CD4-positive, alpha-beta T cell (primary cell): ENCODE results near the gene TNFRSF13B. TPM values are rescaled to one million over a fixed set of nuclear protein-coding genes. Genes with fewer than 3 reads are reported as not detected.
"Not testable (repeated sequence)": the region's sequence is repeated elsewhere in the genome, so short reads cannot be mapped to it uniquely, and the experiment has no call there.

ENCODE experiments used
- ATAC-seq: fragments of 200-7000 bp; cut with Tn5 transposase; one replicate; pipeline ENCODE4 v1.10.0; 2022; ENCODE audit warnings: mild to moderate bottlenecking; ENCODE audit not compliant: poor library complexity
- CTCF ChIA-PET: fragments of 350-600 bp; sonication (Branson Sonifier 250); formaldehyde crosslinking; loops from one replicate; lab custom pipeline; 2021; ENCODE audit warnings: antibody characterized with exemption, inconsistent platforms; lab: Charles Lee
- POLR2A ChIA-PET: fragments of 350-600 bp; sonication (Branson Sonifier 250); formaldehyde crosslinking; loops from one replicate; lab custom pipeline; 2021; ENCODE audit warnings: antibody characterized with exemption, inconsistent platforms; lab: Charles Lee
- DNase-seq, 14 experiments: peaks; one replicate each; pipeline ENCODE4 v3.0.0-alpha.2; 2013 to 2020; ENCODE audit warnings: mixed read lengths in 2 of 14
- H3K27ac ChIP-seq, 2 donors: one replicate each; pipeline versions ENCODE4 v1.5.1 to v1.7.0; 2013; ENCODE audit warnings: low read length in 2 of 2, low read depth in 1 of 2, mild to moderate bottlenecking in 1 of 2
- H3K27me3 ChIP-seq, 2 experiments: 1 replicate in 1 of 2; 2 replicates in 1 of 2; pipeline versions ENCODE4 v1.6.1 to v1.7.0; 2013; ENCODE audit warnings: low read length in 2 of 2, control low read depth in 1 of 2, mild to moderate bottlenecking in 1 of 2, moderate library complexity in 1 of 2; ENCODE audit not compliant: insufficient read depth in 2 of 2, control insufficient read depth in 1 of 2
- H3K36me3 ChIP-seq: one replicate; pipeline ENCODE4 v1.6.1; 2013; ENCODE audit warnings: low read length, control low read depth; ENCODE audit not compliant: insufficient read depth
- H3K4me1 ChIP-seq: one replicate; pipeline ENCODE4 v1.6.1; 2013; ENCODE audit warnings: low read length, control low read depth; ENCODE audit not compliant: insufficient read depth
- H3K4me3 ChIP-seq: one replicate; pipeline ENCODE4 v1.5.1; 2013; ENCODE audit warnings: mild to moderate bottlenecking, low read length, moderate library complexity
- H3K9me3 ChIP-seq, 2 experiments: 1 replicate in 1 of 2; 2 replicates in 1 of 2; pipeline versions ENCODE4 v1.6.1 to v1.7.0; 2013; ENCODE audit warnings: low read length in 2 of 2, mild to moderate bottlenecking in 2 of 2, control low read depth in 1 of 2, moderate library complexity in 1 of 2; ENCODE audit not compliant: control insufficient read depth in 1 of 2, insufficient read depth in 1 of 2
- H3K27ac Mint-ChIP-seq: one replicate; pipeline ENCODE4 v1.8.0; 2020; ENCODE audit warnings: mixed read lengths
- H3K27me3 Mint-ChIP-seq: one replicate; pipeline ENCODE4 v1.8.0; 2021; ENCODE audit warnings: mixed read lengths
- H3K36me3 Mint-ChIP-seq: one replicate; pipeline ENCODE4 v1.8.0; 2021; ENCODE audit warnings: low read depth, mixed read lengths
- H3K4me1 Mint-ChIP-seq: one replicate; pipeline ENCODE4 v1.8.0; 2021; ENCODE audit warnings: low read depth, mixed read lengths
- H3K4me3 Mint-ChIP-seq: one replicate; pipeline ENCODE4 v1.8.0; 2020; ENCODE audit warnings: mild to moderate bottlenecking, mixed read lengths
- H3K9me3 Mint-ChIP-seq: one replicate; pipeline ENCODE4 v1.8.0; 2020; ENCODE audit warnings: mixed read lengths
- CTCF ChIP-seq: fragments of 200-600 bp; IDR thresholded peaks from one replicate; pipeline ENCODE4 v1.8.0; 2022; ENCODE audit warnings: antibody characterized with exemption, mild to moderate bottlenecking
- intact Hi-C, 2 experiments: fragments of 100-400 bp; cut with DNase I in 1 of 2; cut with micrococcal nuclease in 1 of 2; formaldehyde crosslinking; loops; one replicate each; pipeline versions ENCODE4 v1.15.1 to v1.9.0; 2023 to 2025; cut with DNase I, micrococcal nuclease
- total RNA-seq, 174 experiments: library from RNA in 2 of 174; stranded (reverse) in 2 of 174; gene quantifications; one replicate each; pipeline ENCODE4 v1.2.3 and lab custom pipeline; 2021 to 2026

Gene TNFRSF13B
- total RNA-seq, 2 experiments from 2014 or later, result not detected

- H3K27me3 Mint-ChIP-seq, result no peaks in the 10 kb centered on the region
These were observed 46.1 kb upstream of the TNFRSF13B start for GRCh38 chr17:17018021-17018441.

GRCh38 chr17:17017343-17018014 lies 45.6 kb upstream of the TNFRSF13B start:
- ChIA-PET POLR2A (no interaction called here), CTCF (no interaction called here)
- peaks cover 37% of the 10 kb centered on the region for H3K4me1 ChIP-seq
- H3K36me3 ChIP-seq, result no peaks in the 10 kb centered on the region
- no peak overlapping the region for H3K27ac Mint-ChIP-seq
- no peaks in the 10 kb centered on the region for H3K9me3 Mint-ChIP-seq
- H3K27me3 ChIP-seq, result no peaks in the 10 kb centered on the region
- no peak overlapping the region for H3K4me3 ChIP-seq
- no peaks in the 10 kb centered on the region for H3K27me3 Mint-ChIP-seq
- no peaks in the 10 kb centered on the region for H3K36me3 Mint-ChIP-seq
- no peak overlapping the region for H3K27ac ChIP-seq
- no peaks in the 10 kb centered on the region for H3K9me3 ChIP-seq
- ATAC-seq (no peak), DNase-seq (no peak)
- intact Hi-C loops, result no loop called here
- H3K4me1 Mint-ChIP-seq, result peaks cover 40% of the 10 kb centered on the region
- no peak overlapping the region for H3K4me3 Mint-ChIP-seq
- TF ChIP-seq CTCF, result no peak

More at GRCh38 chr17:17018021-17018441, 46.1 kb upstream of the TNFRSF13B start:
- no peak overlapping the region for H3K4me3 ChIP-seq
- Mint-ChIP-seq H3K4me1 (peaks cover 40% of the 10 kb centered on the region), H3K36me3 (no peaks in the 10 kb centered on the region), H3K9me3 (no peaks in the 10 kb centered on the region), H3K4me3 (no peak overlapping the region), H3K27ac (no peak overlapping the region)
- ChIA-PET CTCF (no interaction called here), POLR2A (no interaction called here)
- no peaks in the 10 kb centered on the region for H3K36me3 ChIP-seq
- intact Hi-C loops, result no loop called here
- H3K9me3 ChIP-seq, result no peaks in the 10 kb centered on the region
- DNase-seq (peak in 1 of 14 experiments; percentile 15), ATAC-seq (no peak)
- H3K27me3 ChIP-seq, result no peaks in the 10 kb centered on the region
- peaks cover 37% of the 10 kb centered on the region for H3K4me1 ChIP-seq
- H3K27ac ChIP-seq, result no peak overlapping the region
- TF ChIP-seq CTCF, result no peak

GRCh38 chr17:17016199-17017197 lies 44.6 kb upstream of the TNFRSF13B start:
- peak in 2 of 14 experiments; percentile 37 to 65 for DNase-seq
- H3K9me3 ChIP-seq, H3K36me3 ChIP-seq, CTCF ChIA-PET, H3K36me3 Mint-ChIP-seq, H3K9me3 Mint-ChIP-seq, H3K27me3 Mint-ChIP-seq, H3K4me3 ChIP-seq, intact Hi-C loops, H3K27me3 ChIP-seq: not testable (repeated sequence)
- peak; percentile 76 for ATAC-seq
- H3K4me3 Mint-ChIP-seq, result peak overlapping the region; percentile 25
- H3K27ac Mint-ChIP-seq, result peak overlapping the region; percentile 85
- peaks cover 40% of the 10 kb centered on the region for H3K4me1 Mint-ChIP-seq
- POLR2A ChIA-PET, result interaction anchor here (1.0 to 1.4 kb wide), 5 partner anchors 10 to 220 kb away, joined by 3 to 8 read pairs (median 4); partner anchors contain the start of genes FLCN and MPRIP
- H3K27ac ChIP-seq, result peak overlapping the region in 1 of 2 donors; percentile 9
- H3K4me1 ChIP-seq, result peaks cover 37% of the 10 kb centered on the region
